GM19238 (cell line): ENCODE data around the gene IL16.
"Not testable (repeated sequence)": the region's sequence is repeated elsewhere in the genome, so short reads cannot be mapped to it uniquely, and the experiment has no call there.

Experiments used
- DNase-seq: peaks from one replicate; pipeline ENCODE4 v3.0.0; 2011; ENCODE audit warnings: low spot score; ENCODE audit not compliant: insufficient read length

The IL16 gene

DNA sequence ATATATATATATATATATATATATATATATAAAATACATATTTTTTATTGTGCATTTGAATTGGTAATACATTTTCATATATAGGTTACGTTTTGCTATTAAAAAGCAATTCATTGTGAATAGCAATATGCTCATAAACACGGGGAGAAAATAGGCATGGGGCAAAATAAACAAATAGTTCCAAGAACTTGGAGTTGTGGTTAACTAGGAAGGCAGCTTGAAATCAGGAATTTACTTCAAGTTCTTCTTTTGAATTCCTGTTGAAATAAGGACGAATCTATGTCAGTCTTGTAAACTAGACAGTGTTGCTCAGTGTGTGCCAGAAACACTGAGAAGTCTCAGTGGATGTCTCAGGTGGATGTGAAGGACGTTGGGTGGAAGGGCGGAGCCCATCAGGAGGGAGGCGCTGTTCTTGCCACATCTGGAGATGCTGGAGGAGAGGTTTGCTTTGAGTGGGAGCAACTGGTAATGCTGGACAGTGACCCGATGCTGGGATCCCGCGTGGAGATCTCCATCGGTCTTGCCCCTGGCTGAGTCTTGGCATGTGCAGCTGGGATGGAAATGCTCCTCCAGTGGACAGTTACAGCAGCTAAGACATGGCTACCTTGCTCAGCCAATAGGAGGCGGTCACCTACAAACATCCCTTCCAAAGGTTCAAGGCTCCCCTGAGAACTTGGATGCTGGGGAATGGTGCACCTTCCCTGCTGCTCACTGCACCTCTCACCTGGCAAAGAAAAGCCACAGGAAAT lies 2.5 kb downstream of the IL16 start:
- no peak for DNase-seq

DNA sequence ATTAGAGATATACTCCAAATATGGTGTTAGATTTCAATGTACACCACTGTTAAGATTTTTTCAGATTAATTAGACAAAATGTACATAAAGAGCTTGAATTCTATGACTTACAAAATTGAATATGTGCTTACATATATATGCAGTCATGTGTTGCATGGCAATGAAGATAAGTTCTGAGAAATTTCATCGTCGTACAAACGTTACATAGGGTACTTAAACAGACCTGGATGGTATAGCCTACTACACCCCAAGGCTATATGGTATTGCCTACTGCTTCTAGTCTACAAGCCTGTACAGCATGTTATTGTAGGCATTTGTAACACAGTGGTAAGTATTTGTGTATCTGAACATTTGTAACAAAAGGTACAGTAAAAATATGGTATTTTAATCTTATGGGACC lies 9.3 kb downstream of the IL16 start:
- no peak for DNase-seq

DNA sequence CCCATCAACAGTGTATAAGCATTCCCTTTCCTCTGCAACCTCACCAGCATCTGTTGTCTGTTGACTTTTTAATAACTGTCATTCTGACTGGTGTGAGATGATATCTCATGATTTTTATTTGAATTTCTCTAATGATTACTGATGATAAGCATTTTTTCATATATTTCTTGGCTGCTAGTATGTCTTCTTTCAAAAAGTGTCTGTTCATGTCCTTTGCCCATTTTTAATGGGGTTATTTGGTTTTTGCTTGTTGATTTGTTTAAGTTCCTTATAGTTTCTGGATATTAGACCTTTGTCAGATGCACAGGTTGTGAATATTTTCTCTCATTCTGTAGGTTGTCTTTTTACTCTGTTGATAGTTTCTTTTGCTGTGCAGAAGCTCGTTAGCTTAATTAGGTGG lies 11.3 kb downstream of the IL16 start:
- not testable (repeated sequence) for DNase-seq

DNA sequence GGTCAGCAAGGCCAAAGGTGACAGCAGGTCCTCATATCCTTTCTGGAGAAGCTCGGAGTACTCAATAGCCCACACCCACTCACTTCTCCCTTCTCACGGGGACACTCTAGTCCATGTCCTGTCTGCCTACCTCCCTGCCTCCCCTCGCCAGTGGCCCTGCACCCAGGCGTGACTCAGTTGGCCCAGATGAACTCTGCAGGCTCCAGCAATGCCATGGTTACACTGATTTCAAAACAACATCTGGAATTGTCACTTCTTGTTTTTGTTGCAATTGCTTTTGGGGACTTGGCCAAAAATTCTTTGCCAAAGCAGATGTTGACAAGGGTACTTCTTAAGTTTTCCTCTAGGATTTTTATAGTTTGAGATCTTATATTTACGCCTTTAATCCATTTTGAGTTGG lies 13.0 kb downstream of the IL16 start:
- no peak for DNase-seq

DNA sequence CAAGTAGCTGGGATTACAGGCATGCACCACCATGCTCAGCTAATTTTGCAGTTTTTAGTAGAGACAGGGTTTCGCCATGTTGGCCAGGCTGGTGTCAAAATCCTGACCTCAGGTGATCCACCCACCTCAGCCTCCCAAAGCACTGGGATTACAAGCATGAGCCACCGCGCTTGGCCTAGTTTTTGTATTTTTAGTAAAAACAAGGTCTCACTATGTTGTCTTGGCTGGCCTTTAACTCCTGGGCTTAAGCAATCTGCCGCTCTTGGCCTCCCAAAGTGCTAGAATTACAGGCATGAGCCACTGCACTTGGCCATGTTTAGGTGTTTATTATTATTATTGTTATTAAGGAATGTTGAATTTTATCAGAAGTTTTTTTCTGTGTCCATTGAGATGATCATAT lies 14.7 kb downstream of the IL16 start:
- DNase-seq: no peak

DNA sequence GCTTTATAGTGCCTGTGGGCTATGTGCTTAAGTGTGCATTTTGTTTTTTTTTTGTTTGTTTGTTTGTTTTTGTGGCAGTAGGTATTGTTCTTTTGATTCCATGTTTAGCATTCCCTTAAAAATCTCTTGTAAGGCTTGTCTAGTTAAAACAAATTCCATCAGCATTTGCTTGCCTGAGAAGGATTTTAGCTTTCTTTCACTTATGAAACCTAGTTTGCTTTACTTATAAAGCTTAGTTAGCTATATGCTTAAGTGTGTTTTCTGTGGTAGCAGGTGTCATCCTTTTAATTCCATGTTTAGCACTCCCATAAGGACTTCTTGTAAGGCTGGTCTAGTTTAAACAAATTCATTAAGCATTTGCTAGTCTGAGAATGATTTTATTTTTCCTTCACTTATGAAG lies 17.3 kb downstream of the IL16 start:
- DNase-seq: no peak

DNA sequence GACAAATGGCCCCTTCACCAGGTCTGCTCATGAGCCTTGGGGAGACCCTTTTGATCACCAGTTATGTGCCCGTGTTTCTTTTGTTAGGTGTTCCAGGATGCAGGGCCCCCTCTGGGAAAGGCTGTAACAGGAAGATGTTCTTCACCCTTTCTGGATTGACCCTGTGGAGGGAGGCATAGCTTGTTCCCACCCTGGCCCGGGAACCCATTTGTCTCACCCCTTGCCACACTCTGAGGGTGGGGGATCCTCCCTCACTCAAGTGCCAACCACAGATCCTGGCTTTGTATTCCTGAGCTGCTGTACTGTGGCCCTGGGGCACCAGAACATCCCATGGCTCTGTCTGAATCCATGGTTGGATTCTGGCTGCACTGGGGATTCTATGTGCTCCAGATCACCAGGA lies 18.9 kb downstream of the IL16 start:
- DNase-seq: no peak

DNA sequence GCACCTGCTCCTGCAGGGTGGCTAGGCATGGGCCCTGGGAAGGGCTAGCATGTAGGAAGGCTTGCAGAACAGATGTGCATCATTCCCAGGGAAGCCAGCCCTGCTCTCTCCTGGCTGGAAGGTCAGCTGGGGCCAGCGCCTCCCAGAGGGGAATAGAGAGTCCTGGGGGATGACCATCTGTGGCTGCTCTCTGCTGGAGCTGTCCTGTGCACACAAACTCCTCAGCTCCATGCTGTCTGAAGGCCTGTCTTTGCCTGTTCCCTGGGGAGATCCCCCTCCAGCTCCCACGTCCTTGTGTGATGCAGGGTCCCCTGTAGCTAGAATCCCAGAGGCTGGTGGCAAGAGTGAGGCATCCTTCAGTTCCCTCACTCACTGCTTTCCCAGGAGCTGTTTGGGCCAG lies 19.3 kb downstream of the IL16 start:
- no peak for DNase-seq

DNA sequence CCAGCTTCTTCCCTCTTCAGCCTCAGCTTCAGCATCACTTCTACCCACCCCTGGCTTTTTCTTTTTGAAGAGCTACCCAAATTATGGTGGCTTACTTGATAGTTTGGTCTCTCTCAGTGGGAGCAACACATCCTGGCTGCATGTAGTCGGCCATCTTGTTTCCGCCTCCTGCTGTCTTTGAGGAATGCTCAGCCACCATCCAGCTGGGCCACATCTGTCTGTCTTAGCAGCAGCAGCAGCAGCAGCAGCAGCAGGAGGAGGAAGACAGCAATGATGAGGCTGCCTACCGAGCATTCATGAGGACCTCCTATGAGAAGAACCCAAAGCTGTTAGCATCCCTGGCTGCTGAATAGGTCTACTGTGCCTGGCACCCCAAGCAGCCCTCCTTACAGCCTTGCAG lies 19.7 kb downstream of the IL16 start:
- DNase-seq: no peak

DNA sequence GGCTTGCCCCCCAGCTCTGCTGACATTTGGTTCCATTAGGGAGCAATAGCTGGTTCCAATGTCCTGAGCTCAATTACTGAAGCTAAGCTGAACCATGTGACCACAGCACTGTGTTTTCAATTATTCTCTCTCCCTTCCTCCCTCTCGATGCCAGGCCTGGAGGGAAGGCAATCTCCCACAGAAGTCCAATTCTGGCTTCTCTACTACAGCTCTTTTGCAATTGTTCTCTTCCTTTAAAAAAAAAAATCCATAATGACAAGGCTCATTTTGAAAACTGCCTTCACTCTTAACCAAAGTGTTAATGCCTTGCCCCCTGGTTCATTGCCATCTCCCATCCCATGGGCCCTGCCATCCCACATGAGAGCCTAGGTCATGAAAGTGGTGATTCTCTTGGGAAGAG lies 24.8 kb downstream of the IL16 start:
- no peak for DNase-seq

DNA sequence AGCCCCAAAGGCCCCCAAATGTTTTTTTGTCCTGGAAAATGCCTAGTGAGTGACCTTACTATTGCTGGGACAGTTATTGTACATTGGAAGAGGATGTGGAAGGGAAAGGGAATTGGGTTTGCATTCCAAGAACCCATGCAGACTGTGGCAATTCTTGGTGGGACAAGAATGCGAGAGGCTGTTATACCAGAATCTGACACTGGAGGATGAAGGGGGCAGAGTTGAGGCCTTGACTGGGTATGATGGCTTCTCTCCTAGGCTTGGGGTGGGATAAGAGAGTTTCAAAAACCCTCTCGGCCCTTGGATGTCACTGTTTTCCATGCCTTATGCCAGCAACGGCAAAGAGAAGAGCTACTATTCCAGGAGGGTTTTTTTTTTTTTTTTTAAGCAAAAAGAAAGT lies 25.3 kb downstream of the IL16 start:
- DNase-seq: no peak

DNA sequence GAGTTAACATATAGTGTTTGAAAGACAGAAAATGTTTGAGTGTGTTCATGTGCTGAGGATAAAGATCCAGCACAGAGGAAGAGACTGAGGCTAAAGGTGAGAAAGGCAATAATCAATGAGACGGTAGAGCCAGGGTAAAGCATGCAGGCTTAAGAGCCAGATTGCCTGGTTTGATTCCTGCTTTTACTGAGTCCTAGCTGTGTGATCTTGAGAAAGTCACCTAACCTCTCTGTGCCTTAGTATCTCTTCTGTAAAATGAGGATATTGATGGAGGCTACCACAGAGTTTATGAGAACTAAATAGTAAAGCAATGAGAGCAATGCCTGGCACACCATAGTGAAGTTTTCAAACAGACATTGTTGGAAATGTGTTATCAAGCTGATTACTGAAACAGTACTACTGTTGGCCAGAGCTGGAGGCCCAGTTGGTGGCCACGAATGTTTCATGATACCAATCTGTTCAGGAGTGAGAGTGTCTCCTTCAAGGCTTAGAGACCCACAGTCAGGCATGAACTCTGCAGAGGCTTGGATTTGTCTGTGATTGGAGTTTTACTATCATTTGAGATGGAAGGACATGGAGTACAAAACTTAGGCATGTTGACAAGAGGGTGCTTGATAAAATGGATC lies 26.8 kb downstream of the IL16 start:
- no peak for DNase-seq

DNA sequence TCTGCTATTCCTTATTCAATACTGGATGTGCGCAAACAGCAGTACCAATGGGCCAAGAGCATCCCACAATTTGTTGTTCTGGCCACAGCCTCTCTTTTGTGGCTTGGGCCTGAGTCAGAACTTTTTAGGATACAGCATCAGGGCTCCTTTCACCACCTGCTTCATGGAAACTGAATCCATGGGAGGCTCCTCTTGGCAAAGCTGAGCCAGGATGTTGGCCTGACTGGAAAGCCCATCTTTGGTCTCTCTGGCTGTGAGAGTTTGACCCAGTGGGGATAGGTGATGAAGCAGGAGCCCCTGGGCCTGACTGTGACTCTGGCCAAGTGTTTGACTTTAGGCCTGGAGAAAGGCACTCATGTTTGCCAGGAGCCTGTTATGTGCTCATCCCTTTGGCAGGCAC lies 27.6 kb downstream of the IL16 start:
- DNase-seq: no peak

DNA sequence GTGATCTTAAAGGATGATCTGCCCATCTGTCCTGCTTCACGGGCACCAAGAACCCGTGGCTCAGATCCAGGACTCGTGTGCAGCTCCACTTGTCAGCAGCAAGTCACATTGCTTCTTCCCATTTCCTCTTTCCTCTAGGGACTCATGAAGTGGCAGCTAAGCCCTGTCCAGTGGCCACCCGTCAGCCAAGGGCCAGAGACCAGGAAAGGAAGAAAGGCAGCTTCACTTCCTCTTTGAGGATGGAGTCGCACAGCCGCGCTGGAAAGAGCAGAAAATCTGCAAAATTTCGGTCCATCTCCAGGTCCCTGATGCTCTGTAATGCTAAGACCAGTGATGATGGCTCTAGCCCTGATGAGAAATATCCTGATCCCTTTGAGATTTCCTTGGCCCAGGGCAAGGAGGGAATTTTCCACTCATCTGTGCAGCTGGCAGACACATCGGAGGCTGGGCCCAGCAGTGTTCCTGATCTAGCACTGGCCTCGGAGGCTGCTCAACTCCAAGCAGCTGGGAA lies 28.5 kb downstream of the IL16 start:
- DNase-seq: no peak

DNA sequence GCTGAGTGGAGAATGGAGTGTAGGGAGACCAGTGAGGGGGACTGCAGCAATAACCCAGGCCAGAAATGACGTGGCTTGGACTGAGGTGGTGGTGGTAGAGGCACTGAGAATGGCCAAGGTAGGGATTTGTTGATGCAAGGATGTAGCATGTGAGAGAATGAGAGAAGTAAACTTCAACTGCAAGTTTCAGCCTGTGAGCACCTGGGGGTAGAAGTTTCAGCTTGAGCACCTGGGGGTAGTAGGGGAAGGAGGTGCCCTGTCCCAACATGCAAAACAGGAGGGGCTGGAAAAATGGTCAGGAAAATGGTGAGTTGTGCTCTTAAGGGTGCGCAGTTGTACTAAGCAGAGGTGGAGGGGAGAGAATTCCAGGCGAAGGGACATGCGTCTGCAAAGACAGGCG lies 31.0 kb downstream of the IL16 start:
- no peak for DNase-seq

DNA sequence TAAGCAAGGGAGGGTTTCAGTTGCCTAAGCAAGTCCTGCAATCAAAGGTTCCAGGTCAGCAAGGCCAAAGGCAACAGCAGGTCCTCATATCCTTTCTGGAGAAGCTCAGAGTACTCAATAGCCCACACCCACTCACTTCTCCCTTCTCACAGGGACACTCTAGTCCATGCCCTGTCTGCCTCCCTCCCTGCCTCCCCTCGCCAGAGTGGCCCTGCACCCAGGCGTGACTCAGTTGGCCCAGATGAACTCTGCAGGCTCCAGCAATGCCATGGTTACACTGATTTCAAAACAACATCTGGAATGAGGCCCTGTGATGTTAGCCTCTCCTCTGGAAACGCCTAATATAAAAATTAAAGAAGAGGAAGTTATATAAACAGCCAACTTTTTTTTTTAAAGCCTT lies 32.9 kb downstream of the IL16 start:
- DNase-seq: no peak

DNA sequence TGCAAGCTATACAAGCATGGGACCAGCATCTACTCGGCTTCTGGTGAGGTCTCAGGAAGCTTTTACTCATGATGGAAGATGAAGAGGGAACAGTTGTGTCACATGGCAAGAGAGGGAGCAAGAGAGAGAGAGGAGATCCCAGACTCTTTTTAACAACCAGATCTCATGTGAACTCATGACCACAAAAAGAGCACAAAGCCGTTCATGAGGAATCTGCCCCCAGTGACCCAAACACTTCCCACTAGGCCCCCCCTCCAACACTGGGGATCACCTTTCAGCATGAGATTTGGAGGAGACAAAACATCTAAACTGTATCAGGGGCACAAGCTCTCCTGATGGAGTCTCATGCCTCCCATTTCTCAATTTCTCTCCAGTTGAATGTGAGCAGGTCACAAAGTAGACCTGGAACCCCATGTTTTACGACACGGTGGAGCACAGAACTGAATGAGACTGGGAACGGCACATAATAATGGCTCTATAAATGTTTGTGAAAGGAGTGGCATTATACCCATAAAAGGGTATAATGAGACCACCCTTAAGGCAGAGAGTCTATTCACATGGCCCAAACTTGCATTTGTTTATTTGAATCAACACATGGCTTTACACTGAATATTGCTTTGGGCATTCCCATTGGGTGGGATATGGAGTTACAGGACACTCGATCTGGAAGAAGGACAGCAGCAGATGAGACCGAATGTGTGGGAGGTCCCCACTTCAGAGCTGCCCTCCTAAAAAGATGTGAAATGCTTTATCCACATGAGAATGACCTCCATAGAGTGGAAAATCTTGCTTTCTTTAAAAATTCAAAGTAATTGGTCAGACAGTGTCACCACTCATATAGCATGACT lies 38.8 kb downstream of the IL16 start:
- DNase-seq: no peak

DNA sequence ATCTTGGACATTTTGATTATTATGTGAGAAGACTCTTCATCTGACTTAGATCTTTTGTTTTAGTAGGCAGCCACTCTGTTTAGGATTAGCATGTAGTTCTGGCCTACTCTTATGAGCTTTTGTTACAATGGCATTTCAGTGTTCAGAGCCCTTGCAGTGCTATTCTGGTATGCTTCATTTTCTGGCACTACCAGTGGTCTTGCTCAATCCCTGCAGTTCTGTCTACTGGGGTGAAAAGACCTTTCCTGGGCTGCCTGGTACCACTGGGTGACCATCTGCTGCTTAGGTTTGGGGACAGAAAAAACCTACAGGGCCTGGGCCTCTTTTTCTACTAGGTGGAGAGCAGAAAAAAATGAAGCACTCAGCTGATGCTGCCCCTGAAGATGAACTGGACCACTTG lies 42.5 kb downstream of the IL16 start:
- no peak for DNase-seq

DNA sequence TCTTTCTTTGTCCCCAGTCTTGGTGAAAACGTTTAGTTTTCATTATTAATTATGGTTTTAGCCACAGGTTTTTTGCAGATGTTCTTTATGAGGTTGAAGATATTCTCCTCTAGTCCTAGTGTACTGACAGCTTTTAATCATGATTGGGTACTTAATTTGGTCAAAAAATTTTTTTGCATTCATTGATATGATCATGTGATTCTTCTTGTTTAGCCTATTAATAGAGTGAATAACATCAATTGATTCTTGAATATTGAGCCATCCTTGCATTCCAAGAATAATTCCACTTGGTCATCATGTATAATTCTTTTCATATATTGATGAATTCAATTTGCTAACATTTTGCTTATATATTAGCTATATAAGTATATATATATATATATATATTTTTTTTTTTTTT lies 46.1 kb downstream of the IL16 start:
- DNase-seq: no peak

DNA sequence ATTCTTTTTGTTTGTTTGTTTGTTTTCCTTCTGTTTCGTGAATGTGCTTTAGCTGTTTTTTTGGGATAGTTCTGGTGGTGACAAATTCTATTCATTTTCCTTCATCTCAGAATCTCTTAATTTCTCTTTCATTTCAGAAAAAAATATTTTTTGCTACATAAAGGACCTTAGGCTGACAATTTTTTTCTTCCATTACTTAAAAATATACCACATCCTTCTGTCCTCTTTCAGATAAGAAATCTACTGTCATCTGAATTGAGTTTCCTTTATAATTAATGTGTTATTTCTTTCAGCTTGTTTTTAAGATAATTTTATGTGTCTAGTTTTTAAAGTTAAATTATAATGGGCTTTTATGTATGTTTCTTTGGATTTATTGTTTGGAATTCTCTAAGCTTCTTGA lies 47.6 kb downstream of the IL16 start:
- no peak for DNase-seq

DNA sequence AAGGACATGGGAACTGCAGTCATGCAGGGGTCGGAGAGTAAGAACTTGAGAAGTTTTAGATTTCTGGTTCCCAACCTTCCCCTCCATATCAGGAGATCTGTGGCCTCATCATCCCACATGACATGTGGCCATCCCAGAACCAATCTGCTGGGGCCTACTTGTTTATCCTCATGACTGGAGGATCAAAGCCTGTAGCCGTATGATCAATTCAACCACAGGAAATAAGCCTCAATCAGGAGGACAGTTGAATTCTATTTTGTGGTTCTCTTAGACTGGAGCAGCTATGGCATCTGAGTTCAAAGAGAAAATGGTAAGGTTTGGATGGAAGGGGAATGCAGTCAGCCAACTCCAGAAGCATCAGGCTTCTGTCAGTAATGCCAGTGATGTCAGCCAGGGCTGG lies 57.2 kb downstream of the IL16 start:
- no peak for DNase-seq

DNA sequence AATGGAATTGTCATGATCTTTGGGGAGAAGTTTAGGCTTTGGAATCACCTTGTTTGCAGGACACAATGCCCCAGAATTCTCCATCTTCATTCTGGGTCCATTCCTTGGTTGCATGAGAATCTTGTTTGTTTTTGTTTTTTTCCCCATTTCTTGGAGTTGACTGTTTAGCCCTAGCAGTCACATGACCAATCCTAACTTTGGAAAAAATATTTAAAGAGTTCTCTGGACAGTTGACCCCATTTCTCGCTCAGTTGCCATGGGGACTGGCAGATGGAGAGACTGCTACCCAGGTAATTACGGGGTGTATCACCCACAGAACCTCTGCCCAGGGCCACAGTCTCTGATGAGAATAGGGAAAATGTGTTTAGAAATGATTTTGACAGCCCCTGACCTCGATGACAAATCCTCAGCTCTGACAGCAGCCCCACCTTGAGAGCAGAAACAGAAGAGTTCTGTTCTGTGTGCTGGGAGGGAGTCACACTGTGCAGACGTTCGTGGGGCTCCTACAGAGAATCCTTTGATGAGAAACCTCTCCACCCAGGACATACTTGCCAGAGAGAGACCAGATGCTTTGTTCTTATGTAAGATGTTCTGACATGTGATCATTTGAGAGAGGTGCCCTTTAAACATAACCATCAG lies 57.7 kb downstream of the IL16 start:
- no peak for DNase-seq
